HL-60 (cell line): ENCODE measurements around the gene TMEM87B.

Source experiments
- DNase-seq, 2 experiments: peaks; one replicate each; pipeline ENCODE4 v3.0.0-alpha.2; 2010 to 2020; ENCODE audit warnings: low read depth in 1 of 2, low spot score in 1 of 2
- H3K27ac ChIP-seq: fragments of 250-450 bp; sonication (Bioruptor Pico); replicated peaks from 2 replicates; pipeline ENCODE4 v1.5.1; 2020; ENCODE audit warnings: mild to moderate bottlenecking, moderate library complexity
- H3K27me3 ChIP-seq: fragments of 250-450 bp; sonication (Bioruptor Pico); 2 replicates; pipeline ENCODE4 v1.5.1; 2021; ENCODE audit warnings: mild to moderate bottlenecking, moderate library complexity; ENCODE audit not compliant: insufficient read depth, poor library complexity, severe bottlenecking
- H3K4me3 ChIP-seq: replicated peaks from 2 replicates; pipeline ENCODE4 v1.5.1; 2011; ENCODE audit warnings: mild to moderate bottlenecking, control low read depth, low read length; ENCODE audit not compliant: insufficient read depth
- CTCF ChIP-seq: IDR thresholded peaks from one replicate; pipeline ENCODE4 v1.5.1; 2011; ENCODE audit warnings: low read length, control low read depth, inconsistent platforms; ENCODE audit not compliant: insufficient read depth
- GABPA ChIP-seq: IDR thresholded peaks from 2 replicates; pipeline ENCODE4 v1.6.1; 2012; ENCODE audit warnings: low read depth
- POLR2AphosphoS5 ChIP-seq: IDR thresholded peaks from 2 replicates; pipeline ENCODE4 v1.6.1; 2012; ENCODE audit warnings: low read depth
- REST ChIP-seq: IDR thresholded peaks from 2 replicates; pipeline ENCODE4 v1.6.1; 2012; ENCODE audit warnings: low read depth; ENCODE audit not compliant: insufficient replicate concordance
- SPI1 ChIP-seq: IDR thresholded peaks from 2 replicates; pipeline ENCODE4 v1.6.1; 2012; ENCODE audit warnings: low read depth, mild to moderate bottlenecking, borderline replicate concordance

Gene TMEM87B

GRCh38 chr2:112166806-112167499 is 111.9 kb downstream of the TMEM87B start:
- H3K4me3 ChIP-seq, result no peak overlapping the region
- no peak for DNase-seq
- no peak for TF ChIP-seq SPI1
- TF ChIP-seq POLR2AphosphoS5, result no peak
- no peak for TF ChIP-seq REST
- no peak for TF ChIP-seq GABPA
- H3K27ac ChIP-seq, result no peak overlapping the region
- no peaks in the 10 kb centered on the region for H3K27me3 ChIP-seq

- no peak for DNase-seq
- Histone ChIP-seq H3K27ac (no peak overlapping the region), H3K4me3 (no peak overlapping the region), H3K27me3 (no peaks in the 10 kb centered on the region)
- TF ChIP-seq REST, result no peak
- no peak for TF ChIP-seq CTCF
- TF ChIP-seq GABPA, result no peak
- TF ChIP-seq POLR2AphosphoS5, result no peak
- no peak for TF ChIP-seq SPI1
These were observed 113.5 kb downstream of the TMEM87B start for GRCh38 chr2:112168422-112169124.
